ENCODE results near the gene MRPL23. TPM values are rescaled to one million over a fixed set of nuclear protein-coding genes. Genes with fewer than 3 reads are reported as not detected.

Gene MRPL23
- total RNA-seq, 3 donors from 2014 or later: 109 to 171 (median 112) TPM

DNA sequence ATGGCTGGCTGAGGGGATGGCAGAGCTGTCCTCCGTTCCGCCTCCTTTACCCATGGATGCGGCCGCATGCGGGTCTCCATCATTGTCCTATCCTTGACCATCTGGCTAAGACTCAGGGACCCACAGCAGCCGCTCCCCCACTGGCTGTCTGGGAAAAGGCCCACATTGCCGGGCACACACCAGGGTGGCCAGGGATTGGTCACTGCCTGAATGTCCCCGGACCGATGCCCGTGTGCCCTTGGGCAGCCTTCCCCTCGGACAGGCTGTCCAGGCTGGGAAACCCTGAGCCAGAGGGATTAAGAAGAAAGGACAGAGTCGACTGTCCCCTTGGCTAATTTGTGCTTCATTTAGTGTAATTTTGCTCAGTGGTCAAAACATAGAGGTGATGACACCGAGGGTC, 28.1 kb downstream of the MRPL23 start:
- no peaks in the 10 kb centered on the region for H3K27me3 ChIP-seq
- no peaks in the 10 kb centered on the region for H3K9me3 ChIP-seq
- TF ChIP-seq POLR2A (IDR thresholded peaks at IDR 0.05): no peak
- no peak for TF ChIP-seq POLR2AphosphoS5 (IDR thresholded peaks at IDR 0.05)
- no peak for TF ChIP-seq CTCF (IDR thresholded peaks at IDR 0.05)
- H3K36me3 ChIP-seq: no peaks in the 10 kb centered on the region
- H3K27ac ChIP-seq: no peak overlapping the region
- H3K4me3 ChIP-seq: no peak overlapping the region
- DNase-seq (ENCODE audit: low spot score in 2 of 2): no peak
- H3K4me1 ChIP-seq: no peaks in the 10 kb centered on the region
- intact Hi-C loops (cut with DNase I; ENCODE audit: low total_unique reads): no loop called here

DNA sequence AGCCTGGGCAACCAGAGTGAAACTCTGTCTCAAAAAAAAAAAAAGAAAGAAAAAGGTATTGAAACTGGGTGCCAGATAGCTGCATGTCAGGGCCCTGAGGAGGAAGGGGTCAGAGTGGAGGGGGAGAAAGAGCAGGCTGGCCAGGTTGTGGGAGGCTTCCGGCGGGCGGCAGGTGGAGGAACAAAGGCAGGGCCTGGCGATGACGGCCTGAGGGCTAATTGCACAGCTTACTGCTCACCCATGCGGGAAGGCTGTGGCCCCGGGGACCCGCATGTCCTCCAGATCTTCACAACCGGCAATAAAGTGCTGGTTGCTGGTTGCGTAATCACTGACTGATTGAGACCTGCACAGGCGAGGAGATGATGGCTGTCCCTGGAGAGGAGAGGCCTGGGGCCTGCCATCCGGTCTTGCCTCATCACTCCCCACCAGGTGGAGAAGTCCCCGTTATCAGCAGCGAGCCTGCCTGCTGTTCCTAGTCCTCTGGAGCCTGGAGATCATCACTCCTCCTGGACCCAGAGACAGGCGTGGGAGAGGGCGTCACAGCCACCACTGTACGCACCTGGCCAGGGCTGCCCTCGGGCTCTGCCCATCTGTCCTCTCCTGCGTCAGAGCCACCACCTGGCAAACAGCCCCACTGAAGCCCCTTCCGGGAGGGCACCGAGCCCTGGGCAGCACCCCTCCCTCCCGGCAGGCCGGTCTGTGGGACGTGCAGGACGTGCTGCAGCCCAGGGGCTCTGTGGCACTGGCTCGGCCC, 31.8 kb downstream of the MRPL23 start:
- Histone ChIP-seq H3K27ac (no peak overlapping the region), H3K27me3 (no peaks in the 10 kb centered on the region), H3K9me3 (no peaks in the 10 kb centered on the region), H3K36me3 (no peaks in the 10 kb centered on the region), H3K4me1 (no peaks in the 10 kb centered on the region), H3K4me3 (no peak overlapping the region)
- TF ChIP-seq POLR2A (IDR thresholded peaks at IDR 0.05): no peak
- no peak for TF ChIP-seq CTCF (IDR thresholded peaks at IDR 0.05)
- no peak for TF ChIP-seq POLR2AphosphoS5 (IDR thresholded peaks at IDR 0.05)
- intact Hi-C loops (cut with DNase I; ENCODE audit: low total_unique reads): no loop called here
- no peak for DNase-seq (ENCODE audit: low spot score in 2 of 2)

DNA sequence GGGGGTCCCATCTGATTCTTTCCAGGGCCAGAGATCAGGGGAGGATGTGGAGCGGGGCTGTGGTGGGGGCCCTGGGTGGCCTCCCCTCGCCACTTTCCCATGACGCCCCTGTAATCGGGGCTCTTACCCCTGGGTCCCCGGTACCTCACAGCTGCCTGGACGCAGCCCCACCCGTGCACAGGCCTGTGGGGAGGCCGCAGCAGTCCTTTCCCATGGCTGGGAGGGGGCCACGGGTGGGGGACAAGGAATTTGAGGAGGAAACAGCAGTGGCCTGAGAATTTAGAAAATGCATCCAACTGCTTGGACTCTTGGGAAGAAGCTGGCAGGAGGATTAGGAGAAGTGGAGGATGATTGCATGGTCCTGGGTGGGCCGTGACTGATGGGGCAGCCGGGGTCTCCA, 32.5 kb downstream of the MRPL23 start:
- DNase-seq (ENCODE audit: low spot score in 2 of 2): no peak
- H3K27me3 ChIP-seq: no peaks in the 10 kb centered on the region
- no peak overlapping the region for H3K27ac ChIP-seq
- TF ChIP-seq CTCF (IDR thresholded peaks at IDR 0.05): no peak
- TF ChIP-seq POLR2A (IDR thresholded peaks at IDR 0.05): no peak
- TF ChIP-seq POLR2AphosphoS5 (IDR thresholded peaks at IDR 0.05): no peak
- H3K9me3 ChIP-seq: no peaks in the 10 kb centered on the region
- H3K36me3 ChIP-seq: no peaks in the 10 kb centered on the region
- intact Hi-C loops (cut with DNase I; ENCODE audit: low total_unique reads): no loop called here
- no peak overlapping the region for H3K4me3 ChIP-seq
- H3K4me1 ChIP-seq: no peaks in the 10 kb centered on the region

GRCh38 chr11:1982873-1983600, 35.9 kb downstream of the MRPL23 start:
- H3K4me3 ChIP-seq: no peak overlapping the region
- no peak overlapping the region for H3K27ac ChIP-seq
- H3K4me1 ChIP-seq: no peaks in the 10 kb centered on the region
- TF ChIP-seq POLR2AphosphoS5 (IDR thresholded peaks at IDR 0.05) (no peak), POLR2A (IDR thresholded peaks at IDR 0.05) (no peak), CTCF (IDR thresholded peaks at IDR 0.05) (no peak)
- no peak for DNase-seq (ENCODE audit: low spot score in 2 of 2)
- H3K9me3 ChIP-seq: no peaks in the 10 kb centered on the region
- H3K27me3 ChIP-seq: no peaks in the 10 kb centered on the region
- H3K36me3 ChIP-seq: no peaks in the 10 kb centered on the region
- intact Hi-C loops (cut with DNase I; ENCODE audit: low total_unique reads): no loop called here

- no peak overlapping the region for H3K4me3 ChIP-seq
- TF ChIP-seq POLR2A (IDR thresholded peaks at IDR 0.05) (no peak), CTCF (IDR thresholded peaks at IDR 0.05) (no peak), POLR2AphosphoS5 (IDR thresholded peaks at IDR 0.05) (no peak)
- H3K4me1 ChIP-seq: no peaks in the 10 kb centered on the region
- no peaks in the 10 kb centered on the region for H3K9me3 ChIP-seq
- intact Hi-C loops (cut with DNase I; ENCODE audit: low total_unique reads): no loop called here
- H3K27ac ChIP-seq: no peak overlapping the region
- H3K36me3 ChIP-seq: no peaks in the 10 kb centered on the region
- DNase-seq (ENCODE audit: low spot score in 2 of 2): no peak
- no peaks in the 10 kb centered on the region for H3K27me3 ChIP-seq
Measured at GRCh38 chr11:1983601-1983961, 36.4 kb downstream of the MRPL23 start.
